ENCODE data around the gene UBP1. TPM values are rescaled to one million over a fixed set of nuclear protein-coding genes. Genes with fewer than 3 reads are reported as not detected.

Gene UBP1
- total RNA-seq, 1 donor from 2014 or later, result 62.9 TPM

DNA sequence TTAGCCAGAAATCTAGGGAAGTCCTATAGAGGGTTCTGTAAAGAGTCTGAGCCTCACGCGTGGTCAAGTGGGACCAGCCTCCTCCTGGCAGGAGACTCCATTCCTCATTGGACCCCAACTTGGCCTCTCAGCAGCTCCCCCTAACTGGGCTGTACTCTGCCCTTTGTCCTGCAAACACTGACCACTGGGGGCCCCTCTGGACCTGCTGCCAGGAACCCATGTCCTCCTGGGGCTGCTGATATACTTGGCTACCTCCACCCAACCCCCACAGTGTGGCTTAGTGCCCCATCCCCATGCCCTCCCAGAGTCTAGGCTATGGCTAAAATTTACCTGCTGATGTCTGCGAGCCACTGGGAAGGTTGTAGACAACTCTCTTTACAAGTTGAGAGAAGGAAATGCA is 62.7 kb downstream of the UBP1 start:
- intact Hi-C loops (cut with DNase I), result no loop called here

DNA sequence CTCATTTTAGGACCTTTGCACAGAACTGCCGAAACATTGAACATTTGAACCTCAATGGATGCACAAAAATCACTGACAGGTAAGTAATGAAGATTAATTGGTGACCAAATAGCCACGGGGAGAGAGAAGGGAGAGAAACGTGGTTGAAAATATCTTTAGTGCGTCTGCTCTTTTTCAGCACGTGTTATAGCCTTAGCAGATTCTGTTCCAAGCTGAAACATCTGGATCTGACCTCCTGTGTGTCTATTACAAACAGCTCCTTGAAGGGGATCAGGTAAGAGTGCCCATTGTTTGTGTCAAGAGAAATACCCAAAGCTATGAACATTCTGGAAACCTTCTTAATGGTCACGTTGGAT is 67.1 kb downstream of the UBP1 start:
- H3K4me3 ChIP-seq, result no peak overlapping the region
- no peak overlapping the region for H3K27ac ChIP-seq
- intact Hi-C loops (cut with DNase I), result loop anchor here (5.0 kb wide), 1 partner anchor 241 kb away; no protein-coding TSS in a partner anchor
- no peaks in the 10 kb centered on the region for H3K27me3 ChIP-seq
- no peaks in the 10 kb centered on the region for H3K9me3 ChIP-seq
- peaks cover 9% of the 10 kb centered on the region for H3K4me1 ChIP-seq
- ATAC-seq (no peak), DNase-seq (no peak)
- H3K36me3 ChIP-seq, result peaks cover 13% of the 10 kb centered on the region
- TF ChIP-seq, protein P1, sequence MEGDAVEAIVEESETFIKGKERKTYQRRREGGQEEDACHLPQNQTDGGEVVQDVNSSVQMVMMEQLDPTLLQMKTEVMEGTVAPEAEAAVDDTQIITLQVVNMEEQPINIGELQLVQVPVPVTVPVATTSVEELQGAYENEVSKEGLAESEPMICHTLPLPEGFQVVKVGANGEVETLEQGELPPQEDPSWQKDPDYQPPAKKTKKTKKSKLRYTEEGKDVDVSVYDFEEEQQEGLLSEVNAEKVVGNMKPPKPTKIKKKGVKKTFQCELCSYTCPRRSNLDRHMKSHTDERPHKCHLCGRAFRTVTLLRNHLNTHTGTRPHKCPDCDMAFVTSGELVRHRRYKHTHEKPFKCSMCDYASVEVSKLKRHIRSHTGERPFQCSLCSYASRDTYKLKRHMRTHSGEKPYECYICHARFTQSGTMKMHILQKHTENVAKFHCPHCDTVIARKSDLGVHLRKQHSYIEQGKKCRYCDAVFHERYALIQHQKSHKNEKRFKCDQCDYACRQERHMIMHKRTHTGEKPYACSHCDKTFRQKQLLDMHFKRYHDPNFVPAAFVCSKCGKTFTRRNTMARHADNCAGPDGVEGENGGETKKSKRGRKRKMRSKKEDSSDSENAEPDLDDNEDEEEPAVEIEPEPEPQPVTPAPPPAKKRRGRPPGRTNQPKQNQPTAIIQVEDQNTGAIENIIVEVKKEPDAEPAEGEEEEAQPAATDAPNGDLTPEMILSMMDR (IDR thresholded peaks at IDR 0.05), result no peak

More for the DNA sequence above, 62.7 kb downstream of the UBP1 start:
- Histone ChIP-seq H3K4me1 (peaks cover 7% of the 10 kb centered on the region), H3K27ac (no peak overlapping the region), H3K27me3 (no peaks in the 10 kb centered on the region), H3K36me3 (peaks cover 13% of the 10 kb centered on the region), H3K9me3 (no peaks in the 10 kb centered on the region), H3K4me3 (no peak overlapping the region)
- DNase-seq, result no peak
- TF ChIP-seq, protein P1 (IDR thresholded peaks at IDR 0.05), result no peak
- peak; percentile 30 for ATAC-seq

DNA sequence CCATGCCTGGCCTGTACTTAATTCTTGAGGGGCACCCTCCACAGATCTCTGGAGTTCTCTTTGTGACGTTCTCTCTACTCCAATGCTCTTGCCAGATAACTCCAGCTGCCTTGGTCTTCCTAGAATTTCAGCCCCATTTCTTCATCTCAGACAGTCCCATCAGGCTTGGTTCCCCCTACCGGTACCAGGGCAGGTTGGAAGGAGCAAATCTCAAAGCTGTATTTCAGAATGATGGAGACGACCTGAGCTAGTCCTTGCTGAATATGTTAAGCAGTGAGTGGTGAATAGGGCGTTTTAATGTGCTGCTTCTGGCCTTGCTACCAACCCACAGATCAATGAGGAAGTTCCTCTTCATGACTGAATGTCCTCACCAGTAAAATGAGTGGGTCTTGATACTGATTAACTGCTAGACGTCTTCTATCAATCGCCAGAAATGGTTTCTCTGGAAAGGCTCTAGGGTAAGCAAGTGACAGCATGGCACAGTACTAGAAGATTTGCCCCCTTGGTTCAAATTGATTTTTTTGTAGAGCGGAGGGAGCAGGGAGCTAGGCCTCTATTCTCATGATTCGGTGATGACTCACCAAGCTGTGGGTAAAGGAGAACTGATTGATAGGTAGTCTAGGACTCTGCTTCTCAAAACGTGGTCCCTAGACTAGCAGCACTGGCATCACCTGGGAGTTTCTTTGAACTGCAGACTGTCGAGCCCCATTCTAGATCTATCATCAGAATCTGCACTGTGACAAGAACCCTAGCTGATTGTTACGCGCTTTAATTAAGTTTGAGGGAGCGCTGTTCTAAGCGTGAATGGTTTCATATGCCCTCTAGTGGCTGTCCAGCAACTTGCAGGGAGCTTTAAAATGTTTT is 67.8 kb downstream of the UBP1 start:
- intact Hi-C loops (cut with DNase I), result loop anchor here (5.0 kb wide), 1 partner anchor 240 kb away; no protein-coding TSS in a partner anchor
- ATAC-seq (peak; percentile 87), DNase-seq (no peak)
- H3K27ac ChIP-seq, result no peak overlapping the region
- H3K27me3 ChIP-seq, result no peaks in the 10 kb centered on the region
- H3K9me3 ChIP-seq, result no peaks in the 10 kb centered on the region
- TF ChIP-seq, protein P1 (IDR thresholded peaks at IDR 0.05), result peak; percentile 93
- H3K4me3 ChIP-seq, result no peak overlapping the region
- peaks cover 13% of the 10 kb centered on the region for H3K36me3 ChIP-seq
- H3K4me1 ChIP-seq, result peaks cover 9% of the 10 kb centered on the region

DNA sequence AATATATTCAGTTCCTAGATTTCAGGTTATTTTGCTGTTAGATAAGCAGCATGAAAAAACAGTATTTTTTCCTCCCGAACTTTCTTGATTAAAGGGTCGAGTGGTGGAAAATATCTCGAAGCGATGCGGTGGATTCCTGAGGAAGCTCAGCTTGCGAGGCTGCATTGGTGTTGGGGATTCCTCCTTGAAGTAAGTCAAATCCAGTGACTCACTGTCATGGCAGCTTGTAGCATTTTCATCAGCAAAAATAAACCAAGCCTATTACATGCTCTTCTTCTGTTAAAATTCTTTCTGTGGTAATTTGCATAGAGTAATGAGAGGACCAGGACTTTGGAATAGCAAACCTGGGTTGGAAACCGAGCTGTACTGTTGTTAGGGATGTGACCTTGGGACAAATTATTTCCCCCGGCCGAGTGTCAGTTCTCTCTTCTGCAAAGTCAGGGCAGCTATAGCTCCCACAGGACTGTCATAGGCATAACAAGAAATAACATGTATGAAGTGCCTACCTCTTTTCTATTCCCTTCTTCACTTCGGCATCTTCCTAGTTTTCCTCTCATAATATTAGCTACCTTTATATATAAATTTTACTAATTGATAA is 75.6 kb downstream of the UBP1 start:
- no peak overlapping the region for H3K27ac ChIP-seq
- no peaks in the 10 kb centered on the region for H3K4me1 ChIP-seq
- ATAC-seq, result no peak
- TF ChIP-seq, protein P1 (IDR thresholded peaks at IDR 0.05), result no peak
- no peaks in the 10 kb centered on the region for H3K36me3 ChIP-seq
- no peak overlapping the region for H3K4me3 ChIP-seq
- no peaks in the 10 kb centered on the region for H3K9me3 ChIP-seq
- intact Hi-C loops (cut with DNase I), result no loop called here
- H3K27me3 ChIP-seq, result no peaks in the 10 kb centered on the region
- no peak for DNase-seq

DNA sequence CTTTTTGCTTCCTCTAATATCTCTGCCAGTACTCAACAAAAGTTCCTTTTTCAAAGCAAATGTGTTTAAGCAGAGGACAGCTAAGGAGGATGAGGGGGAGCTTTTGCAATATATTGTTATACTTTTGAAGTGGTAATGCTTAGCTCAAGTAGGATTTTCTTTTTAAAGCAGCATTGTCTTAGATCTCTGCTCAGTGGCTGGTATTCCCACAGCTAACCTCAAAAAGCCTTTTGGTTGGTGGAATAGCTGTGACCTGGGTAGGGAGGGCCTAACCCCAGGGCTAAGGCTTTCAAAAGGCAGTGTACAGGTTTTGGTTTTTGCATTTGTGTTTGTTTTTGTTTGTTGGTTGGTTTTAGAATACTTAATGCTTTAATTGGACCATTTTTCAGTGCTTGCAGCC is 76.1 kb downstream of the UBP1 start:
- no peak for DNase-seq
- intact Hi-C loops (cut with DNase I), result no loop called here
- TF ChIP-seq, protein P1 (IDR thresholded peaks at IDR 0.05), result no peak
- H3K9me3 ChIP-seq, result no peaks in the 10 kb centered on the region
- no peaks in the 10 kb centered on the region for H3K27me3 ChIP-seq
- no peaks in the 10 kb centered on the region for H3K36me3 ChIP-seq
- no peaks in the 10 kb centered on the region for H3K4me1 ChIP-seq
- no peak overlapping the region for H3K4me3 ChIP-seq
- ATAC-seq, result no peak
- H3K27ac ChIP-seq, result no peak overlapping the region
